GM13976 (cell line): ENCODE data around the gene ARHGAP15.

Source experiments
- DNase-seq: peaks from one replicate; pipeline ENCODE4 v3.0.0; 2012; ENCODE audit warnings: low spot score
- in situ Hi-C: fragments of 300-500 bp; cut with MboI; formaldehyde crosslinking; loops from one replicate; pipeline ENCODE4 v1.12.0; 2022; ENCODE audit warnings: low sequenced_read_pairs, mixed read lengths, inconsistent platforms; ENCODE audit not compliant: unreplicated experiment
- TF ChIP-seq, protein P1 (sequence below): IDR thresholded peaks from 2 replicates; pipeline ENCODE4 v1.5.1; 2012; ENCODE audit warnings: borderline replicate concordance, mild to moderate bottlenecking; ENCODE audit not compliant: insufficient read depth; ENCODE audit errors: extremely low read depth, missing control alignments, control extremely low read depth

Gene ARHGAP15

GRCh38 chr2:143501106-143501676 is 372.0 kb downstream of the ARHGAP15 start:
- in situ Hi-C loops = no loop called here
- TF ChIP-seq, protein P1, sequence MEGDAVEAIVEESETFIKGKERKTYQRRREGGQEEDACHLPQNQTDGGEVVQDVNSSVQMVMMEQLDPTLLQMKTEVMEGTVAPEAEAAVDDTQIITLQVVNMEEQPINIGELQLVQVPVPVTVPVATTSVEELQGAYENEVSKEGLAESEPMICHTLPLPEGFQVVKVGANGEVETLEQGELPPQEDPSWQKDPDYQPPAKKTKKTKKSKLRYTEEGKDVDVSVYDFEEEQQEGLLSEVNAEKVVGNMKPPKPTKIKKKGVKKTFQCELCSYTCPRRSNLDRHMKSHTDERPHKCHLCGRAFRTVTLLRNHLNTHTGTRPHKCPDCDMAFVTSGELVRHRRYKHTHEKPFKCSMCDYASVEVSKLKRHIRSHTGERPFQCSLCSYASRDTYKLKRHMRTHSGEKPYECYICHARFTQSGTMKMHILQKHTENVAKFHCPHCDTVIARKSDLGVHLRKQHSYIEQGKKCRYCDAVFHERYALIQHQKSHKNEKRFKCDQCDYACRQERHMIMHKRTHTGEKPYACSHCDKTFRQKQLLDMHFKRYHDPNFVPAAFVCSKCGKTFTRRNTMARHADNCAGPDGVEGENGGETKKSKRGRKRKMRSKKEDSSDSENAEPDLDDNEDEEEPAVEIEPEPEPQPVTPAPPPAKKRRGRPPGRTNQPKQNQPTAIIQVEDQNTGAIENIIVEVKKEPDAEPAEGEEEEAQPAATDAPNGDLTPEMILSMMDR = no peak

DNA sequence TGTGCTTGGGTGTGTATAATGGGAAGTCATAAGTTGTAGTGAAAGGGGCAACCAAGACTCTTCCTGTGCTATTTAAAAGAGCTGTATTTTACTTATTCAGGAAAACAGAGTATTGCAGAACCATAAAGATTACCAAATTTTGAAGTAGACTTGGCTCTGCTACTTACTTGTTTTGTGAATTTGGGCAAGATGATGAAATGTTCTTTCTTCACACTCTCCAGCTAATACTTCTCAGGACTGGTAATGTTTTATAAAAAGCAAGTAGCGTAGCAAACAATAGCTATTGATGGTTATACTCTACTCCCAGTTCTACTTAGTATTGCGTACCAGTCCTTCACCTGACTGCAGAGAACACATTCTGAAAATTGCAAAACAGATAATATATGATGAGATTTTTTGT is 374.1 kb downstream of the ARHGAP15 start:
- DNase-seq = no peak
- TF ChIP-seq, protein P1 = no peak
- in situ Hi-C loops = no loop called here

More at GRCh38 chr2:143501106-143501676, 372.0 kb downstream of the ARHGAP15 start:
- no peak for DNase-seq

- DNase-seq = no peak
- in situ Hi-C loops = no loop called here
- TF ChIP-seq, protein P1 = no peak
These were observed 375.2 kb downstream of the ARHGAP15 start for GRCh38 chr2:143504397-143504796.

DNA sequence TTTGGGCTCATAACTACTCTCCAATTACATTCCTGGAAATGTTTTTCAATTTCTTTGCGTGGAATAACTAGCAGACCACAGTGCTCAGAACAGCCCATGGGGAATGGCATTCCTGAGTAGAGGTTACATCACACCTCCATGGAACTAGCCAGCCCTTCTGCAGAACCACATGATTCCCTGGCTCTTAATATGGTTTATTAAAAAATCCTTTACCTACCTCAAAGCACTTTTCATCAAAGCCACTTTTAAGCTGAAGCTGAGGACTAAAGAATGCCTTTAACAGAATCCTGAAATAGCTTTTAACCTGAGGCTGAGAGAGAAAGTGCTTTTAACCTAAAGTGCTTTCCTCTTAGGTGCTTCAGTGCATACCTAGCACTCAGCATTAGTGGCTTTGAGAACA is 376.3 kb downstream of the ARHGAP15 start:
- TF ChIP-seq, protein P1 = no peak
- DNase-seq = no peak
- in situ Hi-C loops = no loop called here

DNA sequence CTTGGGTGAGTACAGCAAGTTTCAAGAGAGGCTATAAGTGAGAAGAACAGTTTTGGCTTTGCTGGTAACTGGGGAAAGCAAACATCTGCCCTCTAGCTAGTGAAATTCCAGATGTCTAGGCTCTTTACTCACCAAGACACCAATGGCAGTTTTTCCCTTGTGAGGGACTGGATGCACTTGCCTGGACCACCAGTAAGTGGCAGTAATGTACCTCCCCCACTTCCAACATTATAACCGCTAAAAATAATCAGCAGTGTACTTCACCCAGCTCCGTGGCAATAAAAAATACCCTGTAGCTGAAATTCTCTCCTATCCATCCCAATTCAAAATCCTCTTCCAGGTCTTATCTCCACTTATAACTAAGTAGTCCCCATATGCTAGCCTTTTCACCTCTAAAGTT is 383.9 kb downstream of the ARHGAP15 start:
- DNase-seq = peak; percentile 16
- TF ChIP-seq, protein P1 = peak; percentile 37
- in situ Hi-C loops = no loop called here

DNA sequence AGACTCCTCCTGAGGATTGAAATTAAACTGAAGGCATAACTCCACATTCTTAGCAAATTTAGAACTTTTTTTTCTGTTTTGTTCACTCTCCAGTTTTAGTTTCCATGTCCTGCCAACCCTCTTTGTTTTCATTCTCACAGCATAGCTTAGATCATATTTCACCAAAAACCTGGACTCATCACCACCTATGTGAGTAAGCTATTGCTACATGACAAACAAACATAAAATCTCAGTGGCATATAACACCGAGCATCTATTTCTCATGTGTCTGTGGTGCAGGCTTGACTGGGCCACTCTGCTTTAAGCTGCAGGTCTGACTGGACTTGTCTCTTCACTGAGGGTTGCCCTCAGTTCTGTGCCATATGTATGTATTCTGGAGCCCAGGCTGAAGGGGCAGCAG is 385.2 kb downstream of the ARHGAP15 start:
- no peak for DNase-seq
- in situ Hi-C loops = no loop called here
- TF ChIP-seq, protein P1 = no peak

DNA sequence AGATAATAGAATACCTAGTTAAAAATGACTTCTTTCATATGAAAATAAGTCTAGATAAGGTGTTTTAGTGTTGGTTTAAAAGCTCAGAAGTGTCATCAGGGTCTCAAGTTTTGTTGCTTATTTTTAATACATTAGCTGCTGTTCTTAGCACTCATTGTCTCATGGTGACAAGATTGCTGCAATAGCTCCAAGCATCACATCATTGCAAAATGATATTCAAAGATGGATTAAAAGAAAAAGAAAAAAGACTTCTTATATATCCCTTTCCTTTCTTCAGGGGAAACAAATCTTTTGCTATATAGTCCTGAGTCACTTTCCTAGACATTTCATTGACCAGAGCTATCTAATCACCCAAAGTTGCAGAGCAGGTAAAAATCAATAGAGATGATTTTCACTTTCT is 386.1 kb downstream of the ARHGAP15 start:
- in situ Hi-C loops = no loop called here
- no peak for DNase-seq
- TF ChIP-seq, protein P1 = no peak
